ENCODE data around the gene G2E3.
A peak's percentile ranks its signal among the peaks of the same experiment; 100 is the strongest.
"Not testable (repeated sequence)": the region's sequence is repeated elsewhere in the genome, so short reads cannot be mapped to it uniquely, and the experiment has no call there.

Gene G2E3

GRCh38 chr14:30607156-30607780 lies 48.3 kb downstream of the G2E3 start:
- no peak for DNase-seq

GRCh38 chr14:30608533-30609006 lies 49.6 kb downstream of the G2E3 start:
- no peak for DNase-seq

GRCh38 chr14:30610787-30611343 lies 51.9 kb downstream of the G2E3 start:
- peak; percentile 9 to 78 for DNase-seq

DNA sequence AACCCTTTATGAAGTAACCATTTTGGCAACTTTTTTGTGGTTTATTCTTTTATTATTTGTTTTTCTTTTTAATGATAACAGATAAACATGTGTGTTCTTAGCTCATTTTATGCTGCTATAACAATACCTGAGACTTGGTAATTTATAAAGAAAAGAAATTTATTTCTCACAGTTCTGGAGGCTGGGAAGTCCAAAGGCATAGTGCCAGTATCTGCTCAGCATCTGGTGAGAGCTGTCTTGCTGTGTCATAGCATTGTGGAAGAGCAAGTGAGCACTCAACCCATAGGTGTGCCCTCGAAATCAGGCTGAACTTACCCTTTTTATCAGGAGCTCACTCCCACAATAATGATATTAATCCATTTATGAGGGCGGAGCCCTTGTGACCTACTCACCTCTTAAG lies 55.2 kb downstream of the G2E3 start:
- no peak for DNase-seq

- DNase-seq, result peak in 1 of 2 donors; percentile 65
Observed at GRCh38 chr14:30620178-30620577, 61.2 kb downstream of the G2E3 start.

GRCh38 chr14:30621354-30621939 lies 62.5 kb downstream of the G2E3 start:
- DNase-seq, result peak in 1 of 2 donors; percentile 29

DNA sequence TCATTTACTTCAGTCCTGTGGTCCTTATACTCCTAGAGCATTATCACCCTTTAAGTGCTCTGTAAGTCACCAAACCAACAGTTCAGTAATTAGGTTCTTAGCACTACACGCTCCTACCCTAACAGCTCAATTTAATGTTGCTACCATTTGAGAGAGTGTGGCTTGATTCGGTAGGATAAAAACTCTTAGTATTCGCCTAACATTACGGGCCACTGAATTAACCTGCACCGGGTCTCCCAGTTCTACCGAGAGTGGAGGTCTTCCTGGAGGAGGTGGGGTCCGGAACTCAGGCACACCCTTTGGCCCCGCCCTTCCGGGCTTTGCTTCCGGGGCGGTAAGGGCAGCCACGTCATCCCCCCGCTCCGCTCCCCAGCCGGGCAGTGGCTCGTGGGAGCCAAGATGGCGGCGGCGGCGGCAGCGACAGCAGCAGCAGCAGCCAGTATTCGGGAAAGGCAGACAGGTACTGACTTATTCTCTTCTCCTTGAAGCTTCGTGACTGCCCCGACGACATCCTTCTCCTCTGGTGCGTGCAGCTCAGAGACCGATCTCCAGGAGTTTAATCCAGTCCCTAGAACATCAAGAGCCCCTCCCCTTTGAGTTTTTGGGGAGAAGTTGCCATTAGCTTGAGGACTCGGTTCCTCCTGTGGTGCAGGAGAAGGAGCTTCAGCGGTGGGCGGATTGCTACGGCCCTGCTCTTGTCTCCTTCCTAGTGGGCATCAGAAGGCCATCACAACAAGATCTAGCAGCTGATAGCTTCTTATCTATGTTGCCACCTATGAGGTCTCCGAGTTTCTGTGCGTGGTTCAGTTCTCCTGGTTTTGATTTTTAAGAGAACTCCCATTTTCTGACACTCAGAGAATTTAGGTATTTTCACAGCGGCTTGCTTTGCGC lies 63.2 kb downstream of the G2E3 start, which contains the start of gene SCFD1:
SCFD1 (plus strand) TSS at position 380 of the 891 bp plus-strand sequence; CDS start at position 400, 20 bp downstream.
- peak; percentile 79 to 90 for DNase-seq

GRCh38 chr14:30623412-30624131 lies 64.6 kb downstream of the G2E3 start:
- no peak for DNase-seq

DNA sequence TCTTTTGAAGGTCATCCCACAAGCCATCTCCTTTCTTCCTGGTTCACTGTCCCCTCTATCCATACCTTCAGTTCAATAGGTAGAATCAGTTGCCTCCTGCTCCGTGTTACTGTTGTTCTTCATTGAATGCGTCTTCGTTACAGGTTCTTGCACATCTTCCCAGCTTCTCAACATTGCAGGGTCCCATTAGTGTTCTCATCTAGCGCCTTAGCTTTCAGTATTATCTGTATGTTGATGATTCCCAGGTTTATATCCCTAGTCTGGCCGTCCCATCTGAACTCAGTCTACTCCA lies 65.1 kb downstream of the G2E3 start:
- no peak for DNase-seq

DNA sequence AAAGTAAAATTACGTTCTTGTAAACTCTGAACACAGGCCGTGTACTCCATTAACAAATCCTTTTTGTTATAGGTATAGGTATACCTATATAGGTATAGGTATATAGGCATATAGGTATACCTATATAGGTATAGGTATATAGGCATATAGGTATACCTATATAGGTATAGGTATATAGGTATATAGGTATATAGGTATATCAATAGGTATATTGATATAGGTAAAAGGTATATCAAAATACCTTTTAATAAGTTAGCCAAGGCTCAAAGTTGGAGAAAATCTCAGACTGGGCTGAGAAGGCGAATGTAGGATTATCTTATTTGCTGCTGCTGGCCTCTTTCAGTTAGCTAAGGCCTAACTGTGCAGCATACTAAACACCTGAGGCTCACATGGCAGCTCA lies 66.6 kb downstream of the G2E3 start:
- no peak for DNase-seq

- not testable (repeated sequence) for DNase-seq
Observed at GRCh38 chr14:30629432-30629831, 70.5 kb downstream of the G2E3 start.

DNA sequence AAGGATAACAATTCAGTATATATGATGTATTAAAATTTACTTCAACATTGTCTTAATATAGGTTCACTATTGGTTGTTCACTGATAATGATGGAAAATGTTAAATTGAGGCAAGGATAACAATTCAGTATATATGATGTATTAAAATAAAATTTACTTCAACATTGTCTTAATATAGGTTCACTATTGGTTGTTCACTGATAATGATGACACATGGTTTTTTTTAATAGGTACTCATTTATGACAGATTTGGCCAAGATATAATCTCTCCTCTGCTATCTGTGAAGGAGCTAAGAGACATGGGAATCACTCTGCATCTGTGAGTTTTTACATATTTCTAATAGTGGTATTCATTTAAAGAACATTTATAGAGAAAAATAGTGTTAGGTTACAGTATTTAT lies 71.3 kb downstream of the G2E3 start:
- no peak for DNase-seq

GRCh38 chr14:30632730-30633129 lies 73.8 kb downstream of the G2E3 start:
- DNase-seq, result no peak

GRCh38 chr14:30638926-30639325 lies 80.0 kb downstream of the G2E3 start:
- DNase-seq, result no peak

GRCh38 chr14:30641207-30641606 lies 82.2 kb downstream of the G2E3 start:
- DNase-seq, result no peak

DNA sequence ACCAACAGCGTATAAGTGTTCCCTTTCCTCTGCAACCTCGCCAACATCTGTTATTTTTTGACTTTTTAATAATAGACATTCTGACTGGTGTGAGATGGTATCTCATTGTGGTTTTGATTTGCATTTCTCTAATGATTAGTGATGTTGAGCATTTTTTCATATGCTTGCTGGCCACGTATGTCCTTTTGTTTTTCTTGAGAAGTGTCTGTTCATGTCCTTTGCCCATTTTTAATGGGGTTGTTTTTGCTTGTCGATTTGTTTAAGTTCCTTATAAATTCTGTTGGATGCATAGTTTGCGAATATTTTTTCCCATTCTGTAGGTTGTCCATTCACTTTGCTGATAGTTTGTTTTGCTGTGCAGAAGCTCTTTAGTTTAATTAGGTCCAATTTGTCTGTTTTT lies 85.5 kb downstream of the G2E3 start:
- DNase-seq, result not testable (repeated sequence)

- DNase-seq, result no peak
Observed at GRCh38 chr14:30645600-30645999, 86.6 kb downstream of the G2E3 start.

DNA sequence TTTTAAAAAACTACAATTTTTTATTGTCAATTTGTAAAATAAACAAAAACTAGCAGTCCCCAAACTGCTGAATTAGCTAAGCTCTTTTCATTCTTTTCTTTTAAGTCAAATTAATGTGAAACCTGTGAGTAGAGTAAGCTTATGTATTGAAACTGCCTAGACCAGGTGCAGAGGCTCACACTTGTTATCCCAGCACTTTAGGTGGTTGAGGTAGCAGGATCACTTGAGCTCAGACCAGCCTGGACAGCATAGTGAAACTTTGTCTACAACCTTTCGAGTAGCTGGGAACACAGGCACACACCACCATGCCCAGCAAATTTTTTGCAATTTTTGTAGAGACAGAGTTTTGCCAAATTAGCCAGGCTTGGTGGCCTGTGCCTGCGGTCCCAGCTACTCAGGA lies 89.5 kb downstream of the G2E3 start:
- DNase-seq, result no peak

- no peak for DNase-seq
Observed at GRCh38 chr14:30651937-30652336, 93.0 kb downstream of the G2E3 start.

DNA sequence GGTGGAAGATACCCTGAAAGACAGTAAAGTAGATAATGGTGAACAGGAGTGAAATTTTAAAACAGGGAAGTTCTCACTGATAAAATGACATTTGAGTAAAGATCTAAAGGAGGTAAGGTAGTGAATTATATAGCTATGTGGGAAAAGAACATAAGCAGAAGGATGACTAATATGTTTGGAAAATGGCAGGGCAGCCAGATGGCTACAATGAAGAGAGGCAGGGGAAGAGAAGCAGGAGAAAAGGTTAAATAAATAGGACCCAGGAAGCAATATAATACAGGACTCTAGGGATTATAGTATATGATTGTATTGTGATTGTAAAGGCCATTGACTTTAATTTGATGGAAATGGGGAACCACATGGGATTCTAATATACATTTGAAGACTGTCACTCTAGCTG lies 96.2 kb downstream of the G2E3 start:
- no peak for DNase-seq

DNA sequence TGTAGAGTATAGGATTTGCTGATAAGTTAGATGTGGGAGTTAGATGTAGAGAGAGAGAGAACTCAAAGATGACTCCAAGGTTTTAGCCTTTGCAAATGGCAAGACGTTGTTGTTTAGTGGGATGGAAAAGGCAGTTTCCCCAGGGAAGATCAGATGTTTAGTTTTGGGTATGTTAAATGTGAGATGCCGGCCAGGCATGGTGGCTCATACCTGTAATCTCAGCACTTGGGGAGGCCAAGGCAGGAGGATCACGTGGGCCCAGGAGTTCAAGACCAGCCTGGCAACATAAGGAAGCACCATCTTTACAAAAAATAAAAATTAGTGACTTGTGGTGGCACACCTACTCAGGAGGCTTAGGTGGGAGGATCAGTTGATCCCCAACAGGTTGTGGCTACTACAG lies 96.7 kb downstream of the G2E3 start:
- no peak for DNase-seq

DNA sequence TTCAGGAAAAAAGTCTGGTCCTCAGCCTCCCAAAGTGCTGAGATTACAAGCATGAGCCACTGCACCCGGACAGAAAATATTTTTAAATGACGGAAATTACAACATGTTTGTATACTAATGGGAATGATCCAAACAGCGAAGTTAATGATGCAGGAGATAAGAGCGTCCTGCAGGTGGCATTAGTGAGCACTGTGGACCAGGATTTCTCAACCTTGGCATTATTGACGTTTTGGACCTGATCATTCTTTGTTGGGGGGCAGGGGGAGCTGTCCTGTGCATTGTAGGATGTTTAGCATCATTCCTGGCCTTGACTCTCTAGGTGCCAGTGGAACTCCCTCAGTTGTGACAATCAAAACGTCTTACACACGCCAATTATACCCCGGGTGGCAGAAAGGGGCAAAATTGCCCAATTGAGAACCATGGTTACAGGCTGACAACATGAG lies 97.3 kb downstream of the G2E3 start:
- peak in 1 of 2 donors; percentile 1 for DNase-seq

- DNase-seq, result no peak
Observed at GRCh38 chr14:30657050-30657449, 98.1 kb downstream of the G2E3 start.

Data from bone marrow (tissue), 2 donors.